H9 (cell line): ENCODE results near the gene CCL26. TPM values are rescaled to one million over a fixed set of nuclear protein-coding genes. Genes with fewer than 3 reads are reported as not detected.
A peak's percentile ranks its signal among the peaks of the same experiment; 100 is the strongest.

Experiments used
- DNase-seq: peaks from one replicate; pipeline ENCODE4 v3.0.0-alpha.2; 2017
- H2AFZ ChIP-seq: one replicate; pipeline ENCODE4 v1.6.1; 2013; ENCODE audit warnings: mild to moderate bottlenecking, low read length, control low read depth, moderate library complexity
- H2AK5ac ChIP-seq: 2 replicates; pipeline ENCODE4 v1.6.1; 2013; ENCODE audit warnings: low read length, control low read depth, mixed read lengths; ENCODE audit not compliant: insufficient read length
- H2BK120ac ChIP-seq: one replicate; pipeline ENCODE4 v1.6.1; 2013; ENCODE audit warnings: low read depth, mild to moderate bottlenecking, low read length, control low read depth, inconsistent platforms; ENCODE audit not compliant: poor library complexity, severe bottlenecking
- H2BK12ac ChIP-seq: 2 replicates; pipeline ENCODE4 v1.6.1; 2013; ENCODE audit warnings: low read length, control low read depth, mixed read lengths, low read depth; ENCODE audit not compliant: insufficient read length
- H2BK15ac ChIP-seq: 2 replicates; pipeline ENCODE4 v1.6.1; 2013; ENCODE audit warnings: low read depth, low read length, control low read depth
- H2BK20ac ChIP-seq: one replicate; pipeline ENCODE4 v1.6.1; 2013; ENCODE audit warnings: low read depth, mild to moderate bottlenecking, low read length, control low read depth, inconsistent platforms; ENCODE audit not compliant: poor library complexity, severe bottlenecking
- H2BK5ac ChIP-seq: 2 replicates; pipeline ENCODE4 v1.6.1; 2013; ENCODE audit warnings: low read length, control low read depth, mixed read lengths; ENCODE audit not compliant: insufficient read length
- H3K14ac ChIP-seq: 2 replicates; pipeline ENCODE4 v1.6.1; 2013; ENCODE audit warnings: low read length, control low read depth; ENCODE audit not compliant: insufficient read depth
- H3K18ac ChIP-seq: 2 replicates; pipeline ENCODE4 v1.6.1; 2013; ENCODE audit warnings: low read depth, mild to moderate bottlenecking, mixed read lengths, low read length, control low read depth; ENCODE audit not compliant: insufficient read length
- H3K23ac ChIP-seq: 2 replicates; pipeline ENCODE4 v1.6.1; 2013; ENCODE audit warnings: low read length, control low read depth, mixed read lengths, low read depth; ENCODE audit not compliant: insufficient read length
- H3K23me2 ChIP-seq: 2 replicates; pipeline ENCODE4 v1.6.1; 2013; ENCODE audit warnings: low read depth, mild to moderate bottlenecking, mixed read lengths, low read length, control low read depth; ENCODE audit not compliant: insufficient read length, poor library complexity, severe bottlenecking
- H3K27ac ChIP-seq: 2 replicates; pipeline ENCODE4 v1.5.1; 2013; ENCODE audit warnings: low read length, control low read depth, mixed read lengths, low read depth; ENCODE audit not compliant: insufficient read length
- H3K27me3 ChIP-seq: 2 replicates; pipeline ENCODE4 v1.6.1; 2013; ENCODE audit warnings: low read length, control low read depth, inconsistent platforms; ENCODE audit not compliant: insufficient read depth
- H3K4ac ChIP-seq: 2 replicates; pipeline ENCODE4 v1.6.1; 2013; ENCODE audit warnings: low read depth, mild to moderate bottlenecking, control low read depth, inconsistent platforms, low read length, moderate library complexity
- H3K4me1 ChIP-seq: 2 replicates; pipeline ENCODE4 v1.6.1; 2013; ENCODE audit warnings: low read length, control low read depth, inconsistent platforms; ENCODE audit not compliant: insufficient read depth
- H3K4me2 ChIP-seq: 2 replicates; pipeline ENCODE4 v1.6.1; 2013; ENCODE audit warnings: low read length, control low read depth, mixed read lengths; ENCODE audit not compliant: insufficient read length, insufficient read depth
- H3K56ac ChIP-seq: 2 replicates; pipeline ENCODE4 v1.6.1; 2013; ENCODE audit warnings: low read depth, mild to moderate bottlenecking, mixed read lengths, low read length, control low read depth; ENCODE audit not compliant: insufficient read length
- H3K79me1 ChIP-seq: 2 replicates; pipeline ENCODE4 v1.6.1; 2013; ENCODE audit warnings: low read depth, mild to moderate bottlenecking, moderate library complexity, low read length, control low read depth, inconsistent platforms; ENCODE audit not compliant: insufficient read depth, poor library complexity, severe bottlenecking
- H3K79me2 ChIP-seq: 2 replicates; pipeline ENCODE4 v1.6.1; 2013; ENCODE audit warnings: low read length, control low read depth, inconsistent platforms; ENCODE audit not compliant: insufficient read depth
- H3K9ac ChIP-seq: 2 replicates; pipeline ENCODE4 v1.6.1; 2013; ENCODE audit warnings: low read length, control low read depth, mixed read lengths; ENCODE audit not compliant: insufficient read length; ENCODE audit errors: extremely low read depth
- H3K9me3 ChIP-seq: one replicate; pipeline ENCODE4 v1.6.1; 2013; ENCODE audit warnings: low read depth, low read length, inconsistent platforms; ENCODE audit not compliant: control insufficient read depth
- H3T11ph ChIP-seq: one replicate; pipeline ENCODE4 v1.6.1; 2013; ENCODE audit warnings: mild to moderate bottlenecking, low read length, control low read depth, inconsistent platforms
- H4K20me1 ChIP-seq: one replicate; pipeline ENCODE4 v1.6.1; 2013; ENCODE audit not compliant: control insufficient read depth, insufficient read length, insufficient read depth
- H4K5ac ChIP-seq: 2 replicates; pipeline ENCODE4 v1.6.1; 2013; ENCODE audit warnings: low read depth, mild to moderate bottlenecking, mixed read lengths, low read length, control low read depth; ENCODE audit not compliant: insufficient read length
- H4K8ac ChIP-seq: replicated peaks from 2 replicates; pipeline ENCODE4 v1.6.1; 2013; ENCODE audit warnings: low read length, control low read depth, mixed read lengths, low read depth; ENCODE audit not compliant: insufficient read length
- H4K91ac ChIP-seq: 2 replicates; pipeline ENCODE4 v1.6.1; 2013; ENCODE audit warnings: low read depth, mild to moderate bottlenecking, moderate library complexity, mixed read lengths, low read length, control low read depth; ENCODE audit not compliant: insufficient read length
- H3K27ac Mint-ChIP-seq, 3 experiments: 2 replicates in 2 of 3; 3 replicates in 1 of 3; pipeline ENCODE4 v1.8.0; 2020 to 2021; ENCODE audit warnings: mixed read lengths in 3 of 3, mild to moderate bottlenecking in 1 of 3, moderate library complexity in 1 of 3
- H3K27me3 Mint-ChIP-seq: 2 replicates; pipeline ENCODE4 v1.8.0; 2021; ENCODE audit warnings: low read depth, mild to moderate bottlenecking, moderate library complexity, mixed read lengths
- H3K36me3 Mint-ChIP-seq, 3 experiments: 2 replicates in 2 of 3; 3 replicates in 1 of 3; pipeline ENCODE4 v1.8.0; 2020 to 2021; ENCODE audit warnings: low read depth in 3 of 3, mixed read lengths in 3 of 3; ENCODE audit not compliant: insufficient read depth in 1 of 3
- H3K4me1 Mint-ChIP-seq, 2 experiments: 2 replicates each; pipeline ENCODE4 v1.8.0; 2020; ENCODE audit warnings: mixed read lengths in 2 of 2
- H3K4me3 Mint-ChIP-seq, 2 experiments: 2 replicates in 1 of 2; 3 replicates in 1 of 2; pipeline ENCODE4 v1.8.0; 2020 to 2021; ENCODE audit warnings: mild to moderate bottlenecking in 2 of 2, mixed read lengths in 2 of 2, moderate library complexity in 1 of 2
- H3K9me3 Mint-ChIP-seq, 2 experiments: 2 replicates in 1 of 2; 3 replicates in 1 of 2; pipeline ENCODE4 v1.8.0; 2020; ENCODE audit warnings: mild to moderate bottlenecking in 2 of 2, mixed read lengths in 2 of 2, moderate library complexity in 1 of 2
- WGBS: extraction: QIAGEN DNeasy Blood & Tissue Kit; methylation state at CpG from one replicate; pipeline ENCODE4 v1.1.7; 2013; ENCODE audit warnings: missing lambda C conversion rate, low lambda C conversion rate, mixed read lengths; ENCODE audit not compliant: insufficient read length; ENCODE audit errors: extremely low coverage; 5-methylcytosine and 5-hydroxymethylcytosine counted together
- total RNA-seq: library from RNA; stranded (reverse); gene quantifications from 2 replicates; pipeline ENCODE4 v1.2.1, GENCODE V29; 2021
- TF ChIP-seq, protein P1 (sequence below): fragments of 200-600 bp; sonication (generic); conservative IDR thresholded peaks from 3 replicates; pipeline ENCODE4 v1.8.0; 2021; ENCODE audit warnings: antibody characterized with exemption, mild to moderate bottlenecking

Gene CCL26
- total RNA-seq, 1 experiment from 2014 or later, result 9.3 TPM

DNA sequence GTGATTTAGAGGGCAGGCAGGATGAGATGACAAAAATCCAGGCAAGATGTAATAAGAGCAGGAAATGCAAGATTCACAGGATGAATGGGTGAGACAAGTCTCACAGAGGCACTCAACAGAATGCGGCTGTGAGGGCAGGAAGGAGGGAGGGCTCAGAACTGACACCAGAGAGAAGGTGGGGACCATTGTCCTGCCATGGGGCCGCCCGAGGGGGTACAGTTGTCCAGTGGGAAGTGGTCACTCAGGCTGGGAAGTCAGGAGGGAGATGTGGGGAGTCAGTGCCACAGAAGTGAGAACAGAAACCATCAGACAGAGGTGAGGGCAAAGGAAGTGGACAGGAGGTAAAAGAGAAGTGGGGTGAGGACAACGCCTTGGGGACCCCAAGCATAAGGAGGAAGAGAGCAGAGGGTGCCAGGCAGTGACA is 42.1 kb downstream of the CCL26 start:
- Histone ChIP-seq H3K4ac (no peak overlapping the region), H3K4me2 (no peak overlapping the region), H3K79me2 (no peaks in the 10 kb centered on the region), H3K4me1 (peaks cover 13% of the 10 kb centered on the region; the same call in 1 of the 2 replicates), H4K91ac (no peak overlapping the region), H3K27ac (no peak overlapping the region), H3K23ac (no peak overlapping the region), H2BK5ac (no peak overlapping the region), H3K79me1 (no peaks in the 10 kb centered on the region), H4K8ac (no peak overlapping the region), H3T11ph (no peak overlapping the region), H2BK20ac (no peak overlapping the region), H3K9ac (no peak overlapping the region), H4K20me1 (no peaks in the 10 kb centered on the region), H3K9me3 (no peaks in the 10 kb centered on the region), H2BK12ac (no peak overlapping the region), H4K5ac (no peak overlapping the region), H2AK5ac (no peak overlapping the region), H3K14ac (no peak overlapping the region; the same call in 1 of the 2 replicates), H2AFZ (no peak overlapping the region), H3K56ac (no peak overlapping the region), H3K27me3 (no peaks in the 10 kb centered on the region), H2BK15ac (no peak overlapping the region), H2BK120ac (no peak overlapping the region), H3K18ac (no peak overlapping the region), H3K23me2 (no peaks in the 10 kb centered on the region)
- Mint-ChIP-seq H3K4me3 (no peak overlapping the region), H3K9me3 (no peaks in the 10 kb centered on the region; a peak in 1 of 5 replicates), H3K4me1 (peaks cover 30 to 31% of the 10 kb centered on the region in 2 experiments), H3K27me3 (no peaks in the 10 kb centered on the region), H3K27ac (peak overlapping the region; percentile 9 to 86 (median 46); a peak in 6 of 7 replicates), H3K36me3 (peaks cover 0 to 3% (median 0%) of the 10 kb centered on the region in 3 experiments; a peak in 1 of 7 replicates)
- no CpG with 5 or more reads among the region's 4 CpGs for WGBS
- TF ChIP-seq, protein P1, sequence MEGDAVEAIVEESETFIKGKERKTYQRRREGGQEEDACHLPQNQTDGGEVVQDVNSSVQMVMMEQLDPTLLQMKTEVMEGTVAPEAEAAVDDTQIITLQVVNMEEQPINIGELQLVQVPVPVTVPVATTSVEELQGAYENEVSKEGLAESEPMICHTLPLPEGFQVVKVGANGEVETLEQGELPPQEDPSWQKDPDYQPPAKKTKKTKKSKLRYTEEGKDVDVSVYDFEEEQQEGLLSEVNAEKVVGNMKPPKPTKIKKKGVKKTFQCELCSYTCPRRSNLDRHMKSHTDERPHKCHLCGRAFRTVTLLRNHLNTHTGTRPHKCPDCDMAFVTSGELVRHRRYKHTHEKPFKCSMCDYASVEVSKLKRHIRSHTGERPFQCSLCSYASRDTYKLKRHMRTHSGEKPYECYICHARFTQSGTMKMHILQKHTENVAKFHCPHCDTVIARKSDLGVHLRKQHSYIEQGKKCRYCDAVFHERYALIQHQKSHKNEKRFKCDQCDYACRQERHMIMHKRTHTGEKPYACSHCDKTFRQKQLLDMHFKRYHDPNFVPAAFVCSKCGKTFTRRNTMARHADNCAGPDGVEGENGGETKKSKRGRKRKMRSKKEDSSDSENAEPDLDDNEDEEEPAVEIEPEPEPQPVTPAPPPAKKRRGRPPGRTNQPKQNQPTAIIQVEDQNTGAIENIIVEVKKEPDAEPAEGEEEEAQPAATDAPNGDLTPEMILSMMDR, result no peak
- peak; percentile 45 for DNase-seq
